ENCODE data around the gene ZNF559.

ZNF559 gene

GRCh38 chr19:9352505-9352904 is 28.5 kb downstream of the ZNF559 start:
- no peak for DNase-seq (ENCODE audit: extremely low read depth in 1 of 2, low read depth in 1 of 2)

- DNase-seq (ENCODE audit: extremely low read depth in 1 of 2, low read depth in 1 of 2): no peak
These were observed 29.0 kb downstream of the ZNF559 start for GRCh38 chr19:9353011-9353410.

GRCh38 chr19:9354651-9355050 is 30.7 kb downstream of the ZNF559 start:
- no peak for DNase-seq (ENCODE audit: extremely low read depth in 1 of 2, low read depth in 1 of 2)

- DNase-seq (ENCODE audit: extremely low read depth in 1 of 2, low read depth in 1 of 2): no peak
These were observed 38.9 kb downstream of the ZNF559 start, which contains the start of gene ZNF177 for GRCh38 chr19:9362905-9363304. ZNF177 (plus strand) TSS chr19:9363013; CDS start chr19:9378312, 15,299 bp downstream.

GRCh38 chr19:9370738-9371619 is 47.0 kb downstream of the ZNF559 start:
- DNase-seq (ENCODE audit: extremely low read depth in 1 of 2, low read depth in 1 of 2): no peak

GRCh38 chr19:9381361-9381785 is 57.4 kb downstream of the ZNF559 start:
- no peak for DNase-seq (ENCODE audit: extremely low read depth in 1 of 2, low read depth in 1 of 2)

All from stimulated activated CD8-positive, alpha-beta memory T cell treated with anti-CD3 and anti-CD28 coated beads, Interleukin-7, amount 100 ng/mL, for 48 hours (primary cell).